ENCODE measurements around the gene PPP1R14B.
"Not testable (repeated sequence)": the region's sequence is repeated elsewhere in the genome, so short reads cannot be mapped to it uniquely, and the experiment has no call there.

The PPP1R14B gene

DNA sequence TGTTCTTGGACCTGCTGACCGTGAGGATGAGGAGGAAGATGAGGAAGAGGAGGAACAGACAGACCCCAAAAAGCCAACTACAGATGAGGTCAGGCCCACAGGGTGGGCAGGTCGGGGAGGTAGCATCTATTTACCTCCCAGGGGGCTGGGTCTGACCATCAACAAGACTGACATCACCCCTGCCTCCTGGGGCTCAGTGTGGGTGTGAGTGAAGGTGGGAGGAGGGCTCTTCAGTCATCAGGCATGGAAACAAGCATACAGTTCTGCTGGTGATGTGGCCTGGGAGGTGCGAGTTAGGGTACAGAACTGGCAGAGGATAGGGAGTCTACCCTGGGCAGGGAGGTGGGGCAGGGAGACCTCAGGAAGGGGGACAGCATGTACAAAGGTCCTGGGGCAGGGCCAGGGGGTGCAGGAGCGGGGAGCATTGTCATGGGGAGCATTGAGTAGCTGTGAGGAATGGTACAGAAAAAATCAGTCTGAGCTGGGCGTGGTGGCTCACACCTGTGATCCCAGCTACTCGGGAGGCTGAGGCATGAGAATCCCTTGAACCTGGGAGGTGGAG is 13.5 kb upstream of the PPP1R14B start:
- no peak for DNase-seq

DNA sequence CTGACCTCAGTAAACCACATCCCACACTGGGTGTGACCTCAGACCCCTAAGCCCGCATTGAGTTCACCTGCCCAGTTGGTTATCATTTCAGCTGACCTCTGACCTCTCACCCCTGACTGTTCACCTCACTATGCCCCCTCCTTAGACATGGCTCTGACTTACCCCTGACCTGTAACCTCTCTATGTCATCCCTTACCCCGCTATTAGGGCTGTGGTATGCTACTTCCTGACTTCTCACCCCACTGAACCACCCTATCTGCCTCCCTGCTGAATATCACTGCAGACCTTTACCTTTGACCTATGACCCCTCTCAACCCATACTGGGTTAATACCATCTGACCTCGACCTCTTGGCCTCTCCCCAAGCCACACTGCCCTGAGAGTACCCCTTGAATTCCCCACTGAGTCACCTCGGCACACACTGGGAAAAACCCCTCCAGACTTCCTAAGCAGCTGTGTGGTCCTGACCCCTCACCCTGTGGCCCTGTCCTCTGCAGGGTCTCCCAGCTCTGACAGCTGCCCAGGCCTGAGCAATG is 12.9 kb upstream of the PPP1R14B start:
- no peak for DNase-seq

DNA sequence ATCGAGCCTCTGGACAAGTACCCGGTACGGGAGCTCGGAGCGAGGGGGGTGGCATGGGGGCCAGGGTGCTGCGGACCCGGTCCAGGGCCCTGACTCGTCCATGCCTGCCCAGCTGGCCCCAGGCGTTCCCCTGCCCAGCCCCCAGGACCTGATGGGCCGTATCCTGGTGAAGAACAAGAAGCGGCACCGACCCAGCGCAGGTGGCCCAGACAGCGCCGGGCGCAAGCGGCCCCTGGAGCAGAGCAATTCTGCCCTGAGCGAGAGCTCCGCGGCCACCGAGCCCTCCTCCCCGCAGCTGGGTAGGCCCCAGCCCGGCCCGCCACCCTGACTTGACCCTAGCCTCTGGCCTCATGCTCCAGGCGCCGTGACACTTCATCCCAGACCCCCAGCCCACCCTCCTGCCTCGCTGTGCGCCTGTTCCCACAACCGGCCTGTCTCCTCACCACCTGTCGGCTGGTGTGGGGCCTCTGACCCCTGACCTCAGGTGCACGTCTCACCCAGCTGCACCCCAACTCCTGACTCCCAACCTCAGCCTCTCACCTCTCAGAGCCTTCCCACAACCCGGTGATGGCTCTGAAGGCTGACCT is 12.3 kb upstream of the PPP1R14B start:
- no peak for DNase-seq

DNA sequence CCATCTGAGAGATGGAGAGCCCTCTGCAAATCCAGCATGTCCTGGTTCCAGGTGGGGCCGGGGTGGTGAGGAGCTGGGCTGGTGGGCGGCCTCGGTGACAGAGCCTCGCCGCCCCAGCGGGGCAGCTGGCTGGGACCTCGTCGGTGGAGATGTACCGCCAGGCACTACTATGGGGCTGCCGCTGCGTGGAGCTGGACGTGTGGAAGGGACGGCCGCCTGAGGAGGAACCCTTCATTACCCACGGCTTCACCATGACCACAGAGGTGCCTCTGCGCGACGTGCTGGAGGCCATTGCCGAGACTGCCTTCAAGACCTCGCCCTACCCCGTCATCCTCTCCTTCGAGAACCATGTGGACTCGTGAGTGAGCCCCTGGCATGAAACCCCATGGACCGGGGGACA is 11.6 kb upstream of the PPP1R14B start:
- no peak for DNase-seq

- DNase-seq: no peak
These were observed 9.6 kb upstream of the PPP1R14B start for GRCh38 chr11:64256300-64256699.

DNA sequence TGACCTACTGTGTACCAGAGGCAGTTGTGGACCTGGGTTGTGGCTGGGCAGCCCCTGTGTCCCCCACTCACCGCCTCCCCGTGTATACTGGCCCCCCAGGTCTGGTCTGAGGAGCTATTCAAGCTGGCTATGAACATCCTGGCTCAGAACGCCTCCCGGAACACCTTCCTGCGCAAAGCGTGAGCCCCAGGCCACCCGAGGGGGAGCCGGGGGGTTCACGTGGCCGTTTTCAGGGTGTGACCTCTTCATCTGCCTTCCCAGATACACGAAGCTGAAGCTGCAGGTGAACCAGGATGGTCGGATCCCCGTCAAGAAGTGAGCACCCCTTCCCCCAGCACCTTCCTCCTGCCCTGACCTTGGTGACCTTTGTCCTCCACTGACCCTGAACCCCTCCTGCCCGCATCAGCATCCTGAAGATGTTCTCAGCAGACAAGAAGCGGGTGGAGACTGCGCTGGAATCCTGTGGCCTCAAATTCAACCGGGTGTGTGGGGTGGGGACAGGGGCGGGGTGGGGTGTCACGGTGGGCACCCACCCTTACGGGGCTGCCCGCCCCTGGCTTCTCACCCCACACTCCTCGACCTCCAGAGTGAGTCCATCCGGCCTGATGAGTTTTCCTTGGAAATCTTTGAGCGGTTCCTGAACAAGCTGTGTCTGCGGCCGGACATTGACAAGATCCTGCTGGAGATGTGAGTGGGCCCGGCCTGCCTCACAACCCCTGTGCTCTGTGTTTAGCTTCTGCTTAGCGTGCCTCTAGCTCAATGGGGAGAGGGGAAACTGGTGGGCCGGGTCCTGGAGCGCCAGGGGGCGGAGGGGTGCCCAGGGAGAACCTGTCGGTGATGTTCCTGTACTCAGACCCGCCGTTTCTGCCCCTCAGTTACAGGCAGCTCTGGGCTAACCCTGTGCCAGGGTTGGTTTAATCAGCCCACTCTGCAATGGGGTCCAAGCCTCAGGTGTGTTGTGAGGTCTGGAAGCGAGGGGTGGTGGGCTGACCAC is 8.7 kb upstream of the PPP1R14B start:
- no peak for DNase-seq

- no peak for DNase-seq
These were observed 7.6 kb upstream of the PPP1R14B start for GRCh38 chr11:64254326-64254725.

DNA sequence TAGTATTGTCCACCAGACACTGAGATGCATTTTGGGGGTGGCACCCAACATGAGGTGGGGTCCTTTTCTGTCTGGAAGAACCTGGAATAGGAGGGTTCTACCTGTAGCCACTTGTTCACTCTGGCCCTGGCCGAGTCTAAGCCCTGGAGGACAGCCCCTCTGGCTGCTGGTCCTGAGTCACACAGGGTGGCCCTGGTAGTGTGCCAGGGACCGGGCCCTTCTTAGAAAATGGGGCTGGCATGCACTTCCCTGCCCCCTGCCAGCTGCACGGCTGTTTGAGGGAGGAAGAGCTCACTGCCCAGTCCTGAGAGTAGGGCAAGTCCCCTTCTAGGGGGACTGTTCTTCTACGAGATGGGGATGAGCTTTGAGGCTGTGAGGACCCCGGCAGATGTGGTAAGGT is 6.7 kb upstream of the PPP1R14B start:
- no peak for DNase-seq

GRCh38 chr11:64253043-64253442 is 6.3 kb upstream of the PPP1R14B start:
- DNase-seq: no peak

GRCh38 chr11:64252003-64252872 is 5.5 kb upstream of the PPP1R14B start:
- no peak for DNase-seq

- DNase-seq: no peak
These were observed 4.9 kb upstream of the PPP1R14B start for GRCh38 chr11:64251753-64252002.

GRCh38 chr11:64251016-64251752 is 4.4 kb upstream of the PPP1R14B start, which contains the start of gene PLCB3:
TSS of gene PLCB3 (plus strand) at chr11:64251530. CDS start at chr11:64251650, 120 bp downstream.
- no peak for DNase-seq

GRCh38 chr11:64250415-64251015 is 3.8 kb upstream of the PPP1R14B start:
- no peak for DNase-seq

- DNase-seq: no peak
These were observed 3.0 kb upstream of the PPP1R14B start for GRCh38 chr11:64249563-64250414.

DNA sequence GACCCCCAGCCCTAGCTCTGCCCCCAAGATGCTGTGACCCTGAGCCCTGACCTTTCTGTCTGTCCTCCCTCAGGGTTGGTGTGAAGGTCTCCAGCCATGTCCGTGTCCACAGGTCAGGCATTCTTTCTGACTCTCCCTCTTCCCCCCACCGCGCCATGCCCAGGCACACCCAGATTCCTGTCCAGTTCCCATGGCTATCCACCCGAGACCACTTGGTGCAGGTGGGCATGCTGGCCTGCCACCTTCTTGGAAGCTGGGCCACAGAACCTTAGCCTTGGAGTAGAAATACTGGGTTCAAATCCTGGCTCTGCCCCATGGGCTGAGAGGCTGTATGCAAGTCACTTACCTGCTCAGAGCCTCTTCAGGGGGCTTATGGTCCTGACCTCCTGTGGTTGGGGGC is 2.3 kb upstream of the PPP1R14B start:
- DNase-seq: no peak

DNA sequence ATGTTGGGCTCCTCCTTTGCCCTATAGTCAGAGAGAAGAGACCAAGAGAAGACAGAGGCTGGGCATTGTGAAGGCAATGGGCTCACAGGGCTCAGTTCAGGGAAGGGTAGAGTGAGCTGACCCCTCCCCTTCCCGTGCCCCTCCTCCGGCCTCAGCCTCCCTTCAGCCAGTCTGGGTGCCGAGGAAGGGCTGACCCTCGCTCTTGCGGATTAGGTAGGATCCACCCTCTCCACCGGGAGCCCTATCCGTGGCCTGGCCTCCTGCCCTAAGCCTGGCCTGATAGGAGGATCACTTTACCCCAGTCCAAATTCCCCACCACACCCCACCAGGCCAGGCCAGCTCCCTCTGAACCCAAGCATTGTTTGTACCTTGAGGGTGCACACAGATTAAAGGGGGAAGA is 1.8 kb upstream of the PPP1R14B start:
- DNase-seq: no peak

DNA sequence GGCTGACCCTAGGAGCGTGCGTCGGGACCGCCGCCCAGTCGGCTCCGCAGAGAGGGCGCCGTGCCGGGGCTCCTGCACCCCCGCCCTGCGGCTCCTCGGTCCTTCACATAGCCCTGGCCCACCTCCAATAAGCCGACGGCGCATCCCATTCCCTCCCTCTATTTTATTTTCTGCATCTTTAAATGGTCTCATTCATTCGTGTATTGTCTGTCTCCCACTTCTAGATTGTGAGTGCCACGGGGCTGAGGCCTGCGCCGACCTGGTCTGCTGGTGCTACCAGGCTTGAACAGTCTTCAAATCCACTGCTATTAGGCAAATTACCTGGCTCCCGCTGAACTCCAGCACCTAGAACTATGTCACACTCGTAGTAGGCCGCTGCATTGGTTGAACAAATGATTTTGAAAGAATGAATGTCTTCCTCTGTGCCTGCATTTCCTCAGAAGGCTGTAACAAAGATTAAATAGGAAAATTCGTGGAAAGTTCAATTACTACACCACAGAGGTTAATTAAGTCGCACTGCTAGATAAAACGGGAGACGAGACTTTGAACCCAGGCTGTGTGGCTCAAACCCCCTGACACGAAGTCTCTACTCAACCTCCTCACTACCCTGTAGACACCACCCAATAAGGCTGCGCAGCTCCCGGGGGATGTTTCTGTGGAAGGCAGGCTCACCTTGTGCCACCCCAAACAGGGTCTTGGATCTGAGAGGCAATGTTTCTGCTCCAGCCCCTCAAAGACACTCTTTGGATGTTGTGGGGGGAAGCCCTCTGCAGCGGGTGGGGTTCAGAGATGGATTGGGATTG is 1.2 kb upstream of the PPP1R14B start:
- no peak for DNase-seq

DNA sequence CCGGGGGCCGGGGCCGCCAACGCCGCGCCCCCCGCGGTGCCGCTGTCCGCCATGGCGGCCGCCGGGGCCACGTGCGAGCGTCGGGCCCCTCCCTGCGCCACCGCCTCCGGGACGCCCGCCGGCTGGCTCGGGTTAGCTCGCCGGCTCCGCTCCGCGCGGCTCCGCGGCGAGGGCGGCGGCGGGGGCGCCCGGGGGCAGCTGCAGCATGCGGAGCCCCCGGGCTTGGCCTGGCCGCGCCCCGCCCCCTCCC is 197 bp downstream of the PPP1R14B start:
- not testable (repeated sequence) for DNase-seq

DNA sequence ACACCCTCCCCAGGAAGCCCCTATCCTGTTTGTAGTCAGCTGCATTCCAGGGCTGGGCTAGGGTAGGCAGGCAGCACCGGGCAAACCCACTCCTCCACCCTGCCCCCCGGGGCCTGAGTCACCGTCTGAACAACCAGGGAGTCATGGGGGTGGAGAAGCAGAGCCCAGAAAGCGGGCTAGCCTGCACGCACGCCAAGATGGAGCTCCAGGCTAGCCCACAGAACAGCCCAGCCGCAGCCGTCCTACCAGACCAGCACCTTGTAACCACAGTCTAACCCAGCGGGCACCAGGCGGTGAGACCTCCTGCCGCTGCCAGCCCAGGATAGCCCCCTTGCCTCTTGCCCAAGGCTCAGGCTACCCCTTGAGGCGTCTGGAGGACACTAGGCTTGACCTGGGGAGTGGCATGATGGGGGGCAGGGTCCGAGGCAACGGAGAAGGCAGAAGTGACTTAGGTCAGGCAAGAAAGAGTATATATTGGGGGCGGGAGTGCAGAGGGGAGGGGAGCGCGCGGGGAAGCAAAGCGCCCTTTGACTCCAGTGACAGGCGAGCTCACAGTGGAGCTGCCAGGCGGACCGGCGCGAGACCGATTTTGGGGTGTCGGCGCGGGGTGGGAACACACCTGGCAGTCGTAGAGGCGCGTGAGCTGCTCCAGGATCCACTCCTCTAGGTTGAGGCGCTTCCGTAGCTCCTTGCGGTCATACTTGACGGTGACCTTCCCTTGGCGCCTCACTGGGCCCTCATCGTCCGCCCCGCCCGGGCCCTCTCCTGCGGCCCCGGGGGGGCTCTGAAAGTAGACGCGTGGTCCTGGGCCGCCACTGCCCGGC is 734 bp downstream of the PPP1R14B start:
- DNase-seq: no peak
